PC-9 (cell line): Measurements from ENCODE around the gene GABRB1. TPM values are rescaled to one million over a fixed set of nuclear protein-coding genes. Genes with fewer than 3 reads are reported as not detected.

Experiments used
- BruUV-seq: library from RNA; stranded (reverse); fragments of 400-500 nt; replicated peaks from 2 replicates; lab custom pipeline; 2021; lab: Mats Ljungman, UMichigan
- CTCF ChIA-PET: fragments of 300-600 bp; sonication (Branson Sonifier 250); formaldehyde crosslinking; loops from one replicate; lab custom pipeline; 2022; ENCODE audit warnings: antibody characterized with exemption; lab: Charles Lee
- POLR2A ChIA-PET: fragments of 300-600 bp; sonication (Branson Sonifier 250); formaldehyde crosslinking; loops from one replicate; lab custom pipeline; 2022; ENCODE audit warnings: antibody characterized with exemption; ENCODE audit not compliant: unreplicated experiment; lab: Charles Lee
- DNase-seq, 2 experiments: peaks; one replicate each; pipeline versions ENCODE4 v3.0.0 to v3.0.0-alpha.2; 2015 to 2022; ENCODE audit warnings: mixed read lengths in 1 of 2
- H2AFZ ChIP-seq: fragments of 200-600 bp; sonication (generic); 2 replicates; pipeline ENCODE4 v1.8.1; 2017; ENCODE audit warnings: antibody characterized with exemption
- H3F3A ChIP-seq: fragments of 200-600 bp; sonication (generic); 2 replicates; pipeline ENCODE4 v1.8.1; 2017; ENCODE audit warnings: antibody characterized with exemption, mild to moderate bottlenecking, low read depth; ENCODE audit not compliant: insufficient read depth
- H3K27ac ChIP-seq: fragments of 200-600 bp; sonication (generic); 2 replicates; pipeline ENCODE4 v1.6.1; 2016; ENCODE audit warnings: mixed run types
- H3K27me3 ChIP-seq: fragments of 200-600 bp; sonication (generic); 2 replicates; pipeline ENCODE4 v1.6.1; 2016; ENCODE audit warnings: low read depth, mixed run types; ENCODE audit not compliant: insufficient read depth
- H3K36me3 ChIP-seq: fragments of 200-600 bp; sonication (generic); 2 replicates; pipeline ENCODE4 v1.6.1; 2016; ENCODE audit warnings: low read depth, mixed run types
- H3K4me1 ChIP-seq: fragments of 200-600 bp; sonication (generic); replicated peaks from 2 replicates; pipeline ENCODE4 v1.6.1; 2016; ENCODE audit warnings: mixed run types; ENCODE audit not compliant: insufficient read depth
- H3K4me2 ChIP-seq: fragments of 200-600 bp; sonication (generic); 2 replicates; pipeline ENCODE4 v1.6.1; 2017; ENCODE audit warnings: mixed run types
- H3K4me3 ChIP-seq: fragments of 200-600 bp; sonication (generic); 2 replicates; pipeline ENCODE4 v1.6.1; 2016; ENCODE audit warnings: mixed run types
- H3K79me2 ChIP-seq: fragments of 200-600 bp; sonication (generic); 2 replicates; pipeline ENCODE4 v1.6.1; 2017; ENCODE audit warnings: low read depth, mixed run types
- H3K9me2 ChIP-seq: fragments of 200-600 bp; sonication (generic); 2 replicates; pipeline ENCODE4 v1.8.1; 2017; ENCODE audit warnings: mild to moderate bottlenecking; ENCODE audit not compliant: insufficient read depth
- H3K9me3 ChIP-seq: fragments of 200-600 bp; sonication (generic); 2 replicates; pipeline ENCODE4 v1.8.1; 2016; ENCODE audit warnings: low read depth; ENCODE audit not compliant: insufficient read depth
- H4K20me1 ChIP-seq: fragments of 200-600 bp; sonication (generic); 2 replicates; pipeline ENCODE4 v1.8.1; 2017; ENCODE audit not compliant: insufficient read depth
- EZH2 ChIP-seq: fragments of 200-600 bp; sonication (generic); IDR thresholded peaks from 2 replicates; pipeline ENCODE4 v1.8.0; 2017; ENCODE audit warnings: antibody characterized with exemption, low read depth
- intact Hi-C: fragments of 100-400 bp; cut with micrococcal nuclease; formaldehyde crosslinking; loops from one replicate; pipeline ENCODE4 v1.10.0; 2022; ENCODE audit not compliant: unreplicated experiment
- total RNA-seq: library from RNA; stranded (reverse); gene quantifications from 2 replicates; pipeline ENCODE4 v1.2.3, GENCODE V29; 2021
- TF ChIP-seq, protein P1 (sequence below): fragments of 200-600 bp; sonication (generic); conservative IDR thresholded peaks from 2 replicates; pipeline ENCODE4 v1.6.1; 2017; ENCODE audit warnings: mixed run types, antibody characterized with exemption, mild to moderate bottlenecking, moderate library complexity

Gene GABRB1
- total RNA-seq, 1 experiment from 2014 or later: not detected

DNA sequence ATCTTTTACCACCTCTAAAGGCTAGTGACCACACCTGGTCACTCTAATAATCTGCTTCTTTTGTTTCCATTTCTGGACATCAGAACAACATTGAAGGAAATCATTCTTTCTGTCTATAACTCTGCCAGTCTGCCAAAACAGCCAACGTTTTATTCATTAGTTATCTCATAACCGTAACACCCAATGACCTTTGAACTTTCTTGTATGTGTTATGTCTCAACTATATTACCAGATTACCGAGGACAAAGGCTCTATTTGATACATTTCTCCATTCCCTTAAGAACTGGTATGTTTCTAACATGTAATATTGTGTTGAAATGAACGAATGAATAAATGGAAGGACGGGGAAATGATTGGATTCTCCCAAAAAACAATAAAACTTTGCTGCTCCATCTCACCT is 152.7 kb downstream of the GABRB1 start:
- intact Hi-C loops: no loop called here
- H3K27me3 ChIP-seq: no peaks in the 10 kb centered on the region
- H3K4me3 ChIP-seq: no peak overlapping the region
- ChIA-PET POLR2A (no interaction called here), CTCF (no interaction called here)
- H3F3A ChIP-seq: no peaks in the 10 kb centered on the region
- no peaks in the 10 kb centered on the region for H3K36me3 ChIP-seq
- H4K20me1 ChIP-seq: no peaks in the 10 kb centered on the region
- no TSS peak for BruUV-seq
- no peak overlapping the region for H3K4me2 ChIP-seq
- H3K9me2 ChIP-seq: no peaks in the 10 kb centered on the region
- H2AFZ ChIP-seq: no peak overlapping the region
- no peak overlapping the region for H3K27ac ChIP-seq
- no peak for DNase-seq
- H3K79me2 ChIP-seq: no peaks in the 10 kb centered on the region
- no peaks in the 10 kb centered on the region for H3K9me3 ChIP-seq
- no peaks in the 10 kb centered on the region for H3K4me1 ChIP-seq
- TF ChIP-seq EZH2: no peak

DNA sequence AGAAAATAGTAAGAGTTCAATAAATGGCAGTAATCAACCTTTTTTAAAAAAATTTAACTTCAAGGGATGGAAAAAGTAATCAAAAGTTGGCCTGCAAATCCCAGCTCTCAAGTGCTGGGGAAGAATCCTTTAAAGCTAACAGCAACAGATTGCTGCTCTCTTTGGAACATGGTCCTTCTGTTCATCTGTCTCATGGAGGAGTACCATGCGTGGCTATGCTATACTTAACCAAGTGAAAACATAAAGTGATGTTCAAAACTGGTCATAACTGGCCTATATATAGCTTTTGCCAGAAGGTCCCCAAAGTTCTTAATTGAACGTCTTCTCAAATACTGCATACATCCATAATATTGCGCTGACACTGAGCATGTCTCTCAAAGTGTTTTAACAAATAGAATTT is 154.4 kb downstream of the GABRB1 start:
- no peaks in the 10 kb centered on the region for H3K9me2 ChIP-seq
- ChIA-PET POLR2A (no interaction called here), CTCF (no interaction called here)
- H3K4me2 ChIP-seq: no peak overlapping the region
- no TSS peak for BruUV-seq
- no peaks in the 10 kb centered on the region for H3K79me2 ChIP-seq
- no peak overlapping the region for H2AFZ ChIP-seq
- H3F3A ChIP-seq: no peaks in the 10 kb centered on the region
- no peak overlapping the region for H3K27ac ChIP-seq
- no peak overlapping the region for H3K4me3 ChIP-seq
- DNase-seq: no peak
- no peaks in the 10 kb centered on the region for H3K36me3 ChIP-seq
- H4K20me1 ChIP-seq: no peaks in the 10 kb centered on the region
- TF ChIP-seq EZH2: no peak
- TF ChIP-seq, protein P1, sequence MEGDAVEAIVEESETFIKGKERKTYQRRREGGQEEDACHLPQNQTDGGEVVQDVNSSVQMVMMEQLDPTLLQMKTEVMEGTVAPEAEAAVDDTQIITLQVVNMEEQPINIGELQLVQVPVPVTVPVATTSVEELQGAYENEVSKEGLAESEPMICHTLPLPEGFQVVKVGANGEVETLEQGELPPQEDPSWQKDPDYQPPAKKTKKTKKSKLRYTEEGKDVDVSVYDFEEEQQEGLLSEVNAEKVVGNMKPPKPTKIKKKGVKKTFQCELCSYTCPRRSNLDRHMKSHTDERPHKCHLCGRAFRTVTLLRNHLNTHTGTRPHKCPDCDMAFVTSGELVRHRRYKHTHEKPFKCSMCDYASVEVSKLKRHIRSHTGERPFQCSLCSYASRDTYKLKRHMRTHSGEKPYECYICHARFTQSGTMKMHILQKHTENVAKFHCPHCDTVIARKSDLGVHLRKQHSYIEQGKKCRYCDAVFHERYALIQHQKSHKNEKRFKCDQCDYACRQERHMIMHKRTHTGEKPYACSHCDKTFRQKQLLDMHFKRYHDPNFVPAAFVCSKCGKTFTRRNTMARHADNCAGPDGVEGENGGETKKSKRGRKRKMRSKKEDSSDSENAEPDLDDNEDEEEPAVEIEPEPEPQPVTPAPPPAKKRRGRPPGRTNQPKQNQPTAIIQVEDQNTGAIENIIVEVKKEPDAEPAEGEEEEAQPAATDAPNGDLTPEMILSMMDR: no peak
- no peaks in the 10 kb centered on the region for H3K27me3 ChIP-seq
- no peaks in the 10 kb centered on the region for H3K9me3 ChIP-seq
- intact Hi-C loops: no loop called here
- H3K4me1 ChIP-seq: no peaks in the 10 kb centered on the region

DNA sequence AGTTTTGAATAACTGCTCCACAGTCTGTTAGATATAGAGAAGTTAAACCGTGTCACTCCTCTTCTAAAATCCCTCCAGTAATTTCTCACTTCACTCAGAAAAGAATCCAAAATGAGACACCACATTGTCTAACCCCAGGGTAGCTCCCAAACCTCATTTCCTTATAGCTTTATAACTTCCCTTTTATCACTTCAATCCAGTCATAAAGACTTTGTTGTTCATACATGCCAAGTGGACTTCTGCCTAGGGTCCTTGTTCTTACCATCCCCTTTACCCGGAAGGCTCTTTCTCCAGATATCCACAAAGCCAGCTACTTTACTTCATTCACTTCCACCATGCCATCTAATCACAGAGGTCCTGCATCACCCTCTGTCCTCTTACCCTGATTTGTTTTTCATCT is 156.2 kb downstream of the GABRB1 start:
- Histone ChIP-seq H2AFZ (no peak overlapping the region), H3K4me3 (no peak overlapping the region), H3K79me2 (no peaks in the 10 kb centered on the region), H3F3A (no peaks in the 10 kb centered on the region), H3K4me2 (no peak overlapping the region), H3K27me3 (no peaks in the 10 kb centered on the region), H3K9me3 (no peaks in the 10 kb centered on the region), H3K9me2 (no peaks in the 10 kb centered on the region), H3K36me3 (no peaks in the 10 kb centered on the region), H3K27ac (no peak overlapping the region), H3K4me1 (no peaks in the 10 kb centered on the region), H4K20me1 (no peaks in the 10 kb centered on the region)
- intact Hi-C loops: no loop called here
- ChIA-PET POLR2A (no interaction called here), CTCF (no interaction called here)
- no peak for TF ChIP-seq EZH2
- TF ChIP-seq, protein P1: no peak
- no TSS peak for BruUV-seq
- no peak for DNase-seq

DNA sequence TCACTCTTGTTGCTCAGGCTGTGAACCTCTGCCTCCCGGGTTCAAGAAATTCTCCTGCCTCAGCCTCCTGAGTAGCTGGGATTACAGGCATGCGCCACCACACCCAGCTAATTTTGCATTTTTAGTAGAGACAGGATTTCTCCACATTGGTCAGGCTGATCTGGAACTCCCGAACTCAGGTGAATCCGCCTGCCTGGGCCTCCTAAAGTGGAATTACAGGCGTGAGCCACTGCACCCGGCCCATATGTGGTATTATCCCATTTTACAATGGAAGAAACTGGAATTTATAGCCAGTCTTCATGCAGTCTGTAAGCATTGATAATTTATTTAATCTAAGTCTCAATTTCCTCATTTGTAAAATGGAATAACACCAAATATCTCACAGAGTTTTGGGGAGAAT is 161.8 kb downstream of the GABRB1 start:
- H3K9me3 ChIP-seq: no peaks in the 10 kb centered on the region
- H2AFZ ChIP-seq: no peak overlapping the region
- H3K4me1 ChIP-seq: no peaks in the 10 kb centered on the region
- no peaks in the 10 kb centered on the region for H3K36me3 ChIP-seq
- no peaks in the 10 kb centered on the region for H3K79me2 ChIP-seq
- no TSS peak for BruUV-seq
- DNase-seq: no peak
- H3K9me2 ChIP-seq: no peaks in the 10 kb centered on the region
- ChIA-PET POLR2A (no interaction called here), CTCF (no interaction called here)
- intact Hi-C loops: no loop called here
- TF ChIP-seq, protein P1: no peak
- no peak for TF ChIP-seq EZH2
- no peaks in the 10 kb centered on the region for H4K20me1 ChIP-seq
- H3K4me3 ChIP-seq: no peak overlapping the region
- no peak overlapping the region for H3K27ac ChIP-seq
- H3K27me3 ChIP-seq: no peaks in the 10 kb centered on the region
- H3F3A ChIP-seq: no peaks in the 10 kb centered on the region
- H3K4me2 ChIP-seq: no peak overlapping the region
